Measurements from ENCODE around the gene GNPDA1.

Gene GNPDA1

GRCh38 chr5:141960449-141961323 is 52.1 kb downstream of the GNPDA1 start:
- Histone ChIP-seq H3K36me3 (ENCODE audit: insufficient read depth, low read length) (no peaks in the 10 kb centered on the region), H3K4me2 (ENCODE audit: low read length) (peak overlapping the region; percentile 47), H3K9me2 (ENCODE audit: low read depth, low read length) (no peaks in the 10 kb centered on the region), H3F3A (ENCODE audit: insufficient read depth, low read length) (no peaks in the 10 kb centered on the region), H3K79me2 (ENCODE audit: insufficient read depth, low read length) (no peaks in the 10 kb centered on the region), H3K4me1 (ENCODE audit: insufficient read depth, low read length, severe bottlenecking) (peaks cover 12% of the 10 kb centered on the region), H3K27me3 (ENCODE audit: insufficient read depth, low read length) (no peaks in the 10 kb centered on the region), H3K9me3 (ENCODE audit: low read length) (no peaks in the 10 kb centered on the region), H2AFZ (ENCODE audit: low read length) (peak overlapping the region; percentile 35), H4K20me1 (ENCODE audit: insufficient read depth, low read length) (no peaks in the 10 kb centered on the region), H3K4me3 (ENCODE audit: low read depth, low read length, poor library complexity, severe bottlenecking) (no peak overlapping the region), H3K9ac (ENCODE audit: low read length) (no peak overlapping the region; the same call in 1 of the 2 replicates), H3K27ac (ENCODE audit: low read depth, low read length, poor library complexity, severe bottlenecking) (no peak overlapping the region)
- TF ChIP-seq, protein P1, sequence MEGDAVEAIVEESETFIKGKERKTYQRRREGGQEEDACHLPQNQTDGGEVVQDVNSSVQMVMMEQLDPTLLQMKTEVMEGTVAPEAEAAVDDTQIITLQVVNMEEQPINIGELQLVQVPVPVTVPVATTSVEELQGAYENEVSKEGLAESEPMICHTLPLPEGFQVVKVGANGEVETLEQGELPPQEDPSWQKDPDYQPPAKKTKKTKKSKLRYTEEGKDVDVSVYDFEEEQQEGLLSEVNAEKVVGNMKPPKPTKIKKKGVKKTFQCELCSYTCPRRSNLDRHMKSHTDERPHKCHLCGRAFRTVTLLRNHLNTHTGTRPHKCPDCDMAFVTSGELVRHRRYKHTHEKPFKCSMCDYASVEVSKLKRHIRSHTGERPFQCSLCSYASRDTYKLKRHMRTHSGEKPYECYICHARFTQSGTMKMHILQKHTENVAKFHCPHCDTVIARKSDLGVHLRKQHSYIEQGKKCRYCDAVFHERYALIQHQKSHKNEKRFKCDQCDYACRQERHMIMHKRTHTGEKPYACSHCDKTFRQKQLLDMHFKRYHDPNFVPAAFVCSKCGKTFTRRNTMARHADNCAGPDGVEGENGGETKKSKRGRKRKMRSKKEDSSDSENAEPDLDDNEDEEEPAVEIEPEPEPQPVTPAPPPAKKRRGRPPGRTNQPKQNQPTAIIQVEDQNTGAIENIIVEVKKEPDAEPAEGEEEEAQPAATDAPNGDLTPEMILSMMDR (IDR thresholded peaks at IDR 0.05; ENCODE audit: low read length), result peak; percentile 86
- no peak for TF ChIP-seq EZH2 (IDR thresholded peaks at IDR 0.05; ENCODE audit: borderline replicate concordance, low read length)

- peaks cover 12% of the 10 kb centered on the region for H3K4me1 ChIP-seq (ENCODE audit: insufficient read depth, low read length, severe bottlenecking)
- no peaks in the 10 kb centered on the region for H3K36me3 ChIP-seq (ENCODE audit: insufficient read depth, low read length)
- H3K4me3 ChIP-seq (ENCODE audit: low read depth, low read length, poor library complexity, severe bottlenecking), result no peak overlapping the region
- H3K27ac ChIP-seq (ENCODE audit: low read depth, low read length, poor library complexity, severe bottlenecking), result no peak overlapping the region
- no peaks in the 10 kb centered on the region for H3K9me2 ChIP-seq (ENCODE audit: low read depth, low read length)
- no peaks in the 10 kb centered on the region; the same call in 1 of the 2 replicates for H3K27me3 ChIP-seq (ENCODE audit: insufficient read depth, low read length)
- no peaks in the 10 kb centered on the region for H3K79me2 ChIP-seq (ENCODE audit: insufficient read depth, low read length)
- no peak overlapping the region for H3K9ac ChIP-seq (ENCODE audit: low read length)
- H4K20me1 ChIP-seq (ENCODE audit: insufficient read depth, low read length), result no peaks in the 10 kb centered on the region
- no peaks in the 10 kb centered on the region for H3F3A ChIP-seq (ENCODE audit: insufficient read depth, low read length)
- H2AFZ ChIP-seq (ENCODE audit: low read length), result no peak overlapping the region
- no peak overlapping the region for H3K4me2 ChIP-seq (ENCODE audit: low read length)
- TF ChIP-seq, protein P1 (IDR thresholded peaks at IDR 0.05; ENCODE audit: low read length), result peak; percentile 41
- no peak for TF ChIP-seq EZH2 (IDR thresholded peaks at IDR 0.05; ENCODE audit: borderline replicate concordance, low read length)
- no peaks in the 10 kb centered on the region for H3K9me3 ChIP-seq (ENCODE audit: low read length)
Observed at GRCh38 chr5:141960018-141960417, 52.8 kb downstream of the GNPDA1 start.

GRCh38 chr5:141958546-141959172 is 54.2 kb downstream of the GNPDA1 start:
- H4K20me1 ChIP-seq (ENCODE audit: insufficient read depth, low read length), result no peaks in the 10 kb centered on the region
- H3K9ac ChIP-seq (ENCODE audit: low read length), result no peak overlapping the region
- H3F3A ChIP-seq (ENCODE audit: insufficient read depth, low read length), result no peaks in the 10 kb centered on the region
- H3K36me3 ChIP-seq (ENCODE audit: insufficient read depth, low read length), result no peaks in the 10 kb centered on the region
- peaks cover 12% of the 10 kb centered on the region for H3K4me1 ChIP-seq (ENCODE audit: insufficient read depth, low read length, severe bottlenecking)
- no peak overlapping the region for H3K4me3 ChIP-seq (ENCODE audit: low read depth, low read length, poor library complexity, severe bottlenecking)
- no peaks in the 10 kb centered on the region for H3K9me2 ChIP-seq (ENCODE audit: low read depth, low read length)
- no peak overlapping the region for H3K27ac ChIP-seq (ENCODE audit: low read depth, low read length, poor library complexity, severe bottlenecking)
- H2AFZ ChIP-seq (ENCODE audit: low read length), result no peak overlapping the region
- TF ChIP-seq, protein P1 (IDR thresholded peaks at IDR 0.05; ENCODE audit: low read length), result no peak
- TF ChIP-seq EZH2 (IDR thresholded peaks at IDR 0.05; ENCODE audit: borderline replicate concordance, low read length), result no peak
- H3K9me3 ChIP-seq (ENCODE audit: low read length), result no peaks in the 10 kb centered on the region
- no peaks in the 10 kb centered on the region; the same call in 1 of the 2 replicates for H3K27me3 ChIP-seq (ENCODE audit: insufficient read depth, low read length)
- no peak overlapping the region for H3K4me2 ChIP-seq (ENCODE audit: low read length)
- H3K79me2 ChIP-seq (ENCODE audit: insufficient read depth, low read length), result no peaks in the 10 kb centered on the region

Measured in OCI-LY1 (cell line).